ENCODE results near the gene IGFBP5. TPM values are rescaled to one million over a fixed set of nuclear protein-coding genes. Genes with fewer than 3 reads are reported as not detected.

The IGFBP5 gene
- total RNA-seq, 1 donor from 2014 or later = 497 TPM

GRCh38 chr2:216648105-216648504 lies 47.2 kb downstream of the IGFBP5 start:
- DNase-seq (ENCODE audit: low spot score) = no peak

- DNase-seq (ENCODE audit: low spot score) = no peak
Measured at GRCh38 chr2:216646116-216646515, 49.2 kb downstream of the IGFBP5 start.

GRCh38 chr2:216645636-216645950 lies 49.8 kb downstream of the IGFBP5 start:
- no peak for DNase-seq (ENCODE audit: low spot score)

GRCh38 chr2:216644842-216645635 lies 50.3 kb downstream of the IGFBP5 start:
- DNase-seq (ENCODE audit: low spot score) = no peak

GRCh38 chr2:216643986-216644659 lies 51.2 kb downstream of the IGFBP5 start:
- no peak for DNase-seq (ENCODE audit: low spot score)

- DNase-seq (ENCODE audit: low spot score) = no peak
Measured at GRCh38 chr2:216637472-216637871, 57.9 kb downstream of the IGFBP5 start.

GRCh38 chr2:216636551-216637450 lies 58.5 kb downstream of the IGFBP5 start:
- DNase-seq (ENCODE audit: low spot score) = no peak

- no peak for DNase-seq (ENCODE audit: low spot score)
Measured at GRCh38 chr2:216635701-216636550, 59.4 kb downstream of the IGFBP5 start.

- DNase-seq (ENCODE audit: low spot score) = no peak
Measured at GRCh38 chr2:216635171-216635570, 60.2 kb downstream of the IGFBP5 start.

GRCh38 chr2:216634370-216635148 lies 60.8 kb downstream of the IGFBP5 start:
- no peak for DNase-seq (ENCODE audit: low spot score)

- DNase-seq (ENCODE audit: low spot score) = no peak
Measured at GRCh38 chr2:216633616-216634369, 61.6 kb downstream of the IGFBP5 start.

GRCh38 chr2:216632952-216633615 lies 62.3 kb downstream of the IGFBP5 start, which contains the start of gene IGFBP2:
Gene IGFBP2, plus strand, starts transcription at chr2:216633420. Its CDS starts 104 bp downstream, at chr2:216633524.
- no peak for DNase-seq (ENCODE audit: low spot score)

GRCh38 chr2:216632346-216632951 lies 62.9 kb downstream of the IGFBP5 start:
- DNase-seq (ENCODE audit: low spot score) = no peak

- no peak for DNase-seq (ENCODE audit: low spot score)
Measured at GRCh38 chr2:216629784-216630183, 65.6 kb downstream of the IGFBP5 start.

GRCh38 chr2:216626875-216627245 lies 68.5 kb downstream of the IGFBP5 start:
- DNase-seq (ENCODE audit: low spot score) = no peak

GRCh38 chr2:216626168-216626874 lies 69.0 kb downstream of the IGFBP5 start:
- no peak for DNase-seq (ENCODE audit: low spot score)

- DNase-seq (ENCODE audit: low spot score) = no peak
Measured at GRCh38 chr2:216624251-216624650, 71.1 kb downstream of the IGFBP5 start.

- DNase-seq (ENCODE audit: low spot score) = no peak
Measured at GRCh38 chr2:216622526-216622925, 72.8 kb downstream of the IGFBP5 start.
